HepG2 (cell line): ENCODE measurements around the gene SLC5A6. TPM values are rescaled to one million over a fixed set of nuclear protein-coding genes. Genes with fewer than 3 reads are reported as not detected.

Source experiments
- ARID4A ChIP-seq: sonication (generic); formaldehyde crosslinking; IDR thresholded peaks from 2 replicates; pipeline ENCODE4 v1.5.0; 2020; ENCODE audit warnings: mild to moderate bottlenecking, missing genetic modification reagents, borderline replicate concordance
- ELF1 ChIP-seq: sonication (generic); formaldehyde crosslinking; IDR thresholded peaks from 2 replicates; pipeline ENCODE4 v1.4.0; 2020; ENCODE audit warnings: missing genetic modification reagents
- GTF3A ChIP-seq: sonication (generic); formaldehyde crosslinking; conservative IDR thresholded peaks from 2 replicates; pipeline ENCODE4 v1.4.0; 2020; ENCODE audit warnings: mild to moderate bottlenecking, missing genetic modification reagents
- HIC2 ChIP-seq: sonication (generic); formaldehyde crosslinking; IDR thresholded peaks from 2 replicates; pipeline ENCODE4 v1.9.0; 2022; ENCODE audit warnings: low read depth, missing genetic modification reagents
- IKZF1 ChIP-seq: fragments of 450-650 bp; IDR thresholded peaks from 2 replicates; pipeline ENCODE4 v1.7.1; 2016
- KLF6 ChIP-seq: IDR thresholded peaks from 2 replicates; pipeline ENCODE4 v1.8.0; 2016; ENCODE audit warnings: missing biosample characterization, missing genetic modification reagents
- ZBTB25 ChIP-seq: IDR thresholded peaks from 2 replicates; pipeline ENCODE4 v1.6.1; 2018; ENCODE audit warnings: missing genetic modification reagents
- ZNF576 ChIP-seq: sonication (generic); formaldehyde crosslinking; IDR thresholded peaks from 2 replicates; pipeline ENCODE4 v1.4.0; 2020; ENCODE audit warnings: mild to moderate bottlenecking, missing genetic modification reagents
- ZNF674 ChIP-seq: sonication (generic); formaldehyde crosslinking; IDR thresholded peaks from 2 replicates; pipeline ENCODE4 v1.5.0; 2020; ENCODE audit warnings: low read depth, mild to moderate bottlenecking, missing genetic modification reagents
- polyA plus RNA-seq, 8 experiments: library from polyadenylated mRNA; depleted of rRNA in 3 of 8; stranded (reverse) in 7 of 8; unstranded in 1 of 8; fragments of >200 nt; fragmentation: Illumina TruSeq in 4 of 8; extraction: Trizol in 4 of 8; gene quantifications; 2 replicates each; pipeline versions ENCODE4 v1.2.1 to v1.2.3, GENCODE V29; 2011 to 2016; ENCODE audit warnings: low read depth in 4 of 8, missing spikeins in 1 of 8, mixed read lengths in 1 of 8; ENCODE audit not compliant: insufficient read depth in 1 of 8
- total RNA-seq, 5 experiments: library from RNA; depleted of rRNA; stranded (reverse); fragments of >200 nt; fragmentation: Illumina TruSeq; extraction: Trizol; gene quantifications; 2 replicates each; pipeline ENCODE4 v1.2.3, GENCODE V29; 2016; ENCODE audit warnings: low read depth in 1 of 5

SLC5A6 gene
- total and polyA plus RNA-seq, 2 of the 13 experiments (the other 11 are each of a cell fraction or from before 2014, with no cell fraction given) = 135 to 417 TPM

- no peak for TF ChIP-seq ZNF576 (CRISPR knock-in tag)
- TF ChIP-seq ELF1 (CRISPR knock-in tag) = no peak
- no peak for TF ChIP-seq IKZF1
- no peak for TF ChIP-seq ZNF674 (CRISPR knock-in tag)
- no peak for TF ChIP-seq ARID4A (CRISPR knock-in tag)
- no peak for TF ChIP-seq GTF3A (CRISPR knock-in tag)
- TF ChIP-seq HIC2 (CRISPR knock-in tag) = no peak
- no peak for TF ChIP-seq ZBTB25
- TF ChIP-seq KLF6 (CRISPR knock-in tag) = no peak
These were observed 15.4 kb upstream of the SLC5A6 start (continued) for GRCh38 chr2:27227501-27227900.
